HG02571 (cell line): ENCODE measurements around the gene FGGY.

Experiments
- ATAC-seq: cut with Tn5 transposase; IDR thresholded peaks from one replicate; pipeline ENCODE4 v1.9.1; 2021; ENCODE audit warnings: mild to moderate bottlenecking, moderate library complexity; ENCODE audit not compliant: unreplicated experiment

FGGY gene

GRCh38 chr1:59671066-59671952 is 374.4 kb downstream of the FGGY start:
- no peak for ATAC-seq

- ATAC-seq = no peak
Observed at GRCh38 chr1:59671953-59672305, 375.0 kb downstream of the FGGY start.

- ATAC-seq = no peak
Observed at GRCh38 chr1:59672851-59673572, 376.1 kb downstream of the FGGY start.

GRCh38 chr1:59673573-59674450 is 376.9 kb downstream of the FGGY start:
- no peak for ATAC-seq

- ATAC-seq = no peak
Observed at GRCh38 chr1:59674595-59674994, 377.7 kb downstream of the FGGY start.

- ATAC-seq = no peak
Observed at GRCh38 chr1:59675936-59676335, 379.0 kb downstream of the FGGY start.

GRCh38 chr1:59678040-59678439 is 381.1 kb downstream of the FGGY start:
- ATAC-seq = no peak

GRCh38 chr1:59678493-59679228 is 381.8 kb downstream of the FGGY start:
- ATAC-seq = no peak

GRCh38 chr1:59680044-59680443 is 383.1 kb downstream of the FGGY start:
- ATAC-seq = no peak

- ATAC-seq = no peak
Observed at GRCh38 chr1:59682396-59683080, 385.6 kb downstream of the FGGY start.

GRCh38 chr1:59683197-59683596 is 386.3 kb downstream of the FGGY start:
- ATAC-seq = no peak

GRCh38 chr1:59684698-59685097 is 387.8 kb downstream of the FGGY start:
- ATAC-seq = no peak

- ATAC-seq = no peak
Observed at GRCh38 chr1:59685101-59685500, 388.2 kb downstream of the FGGY start.

GRCh38 chr1:59685666-59686065 is 388.8 kb downstream of the FGGY start:
- ATAC-seq = no peak

- no peak for ATAC-seq
Observed at GRCh38 chr1:59686170-59686569, 389.3 kb downstream of the FGGY start.

- no peak for ATAC-seq
Observed at GRCh38 chr1:59686574-59686973, 389.7 kb downstream of the FGGY start.

GRCh38 chr1:59687081-59687480 is 390.2 kb downstream of the FGGY start:
- no peak for ATAC-seq

GRCh38 chr1:59688976-59689375 is 392.1 kb downstream of the FGGY start:
- no peak for ATAC-seq

- ATAC-seq = no peak
Observed at GRCh38 chr1:59689730-59690129, 392.8 kb downstream of the FGGY start.
